GM19043 (cell line): ENCODE data around the gene NANS.
"Not testable (repeated sequence)": the region's sequence is repeated elsewhere in the genome, so short reads cannot be mapped to it uniquely, and the experiment has no call there.

Experiments
- ATAC-seq: cut with Tn5 transposase; IDR thresholded peaks from one replicate; pipeline ENCODE4 v1.9.1; 2021; ENCODE audit warnings: low read depth; ENCODE audit not compliant: unreplicated experiment

Gene NANS

GRCh38 chr9:98095401-98095800 is 38.9 kb downstream of the NANS start:
- ATAC-seq = no peak

- ATAC-seq = no peak
These were observed 39.6 kb downstream of the NANS start for GRCh38 chr9:98096091-98096490.

GRCh38 chr9:98097836-98098235 is 41.3 kb downstream of the NANS start:
- no peak for ATAC-seq

- ATAC-seq = no peak
These were observed 42.8 kb downstream of the NANS start for GRCh38 chr9:98099346-98099745.

GRCh38 chr9:98099898-98100297 is 43.4 kb downstream of the NANS start:
- no peak for ATAC-seq

- no peak for ATAC-seq
These were observed 43.9 kb downstream of the NANS start for GRCh38 chr9:98100456-98100855.

GRCh38 chr9:98101416-98101815 is 44.9 kb downstream of the NANS start:
- no peak for ATAC-seq

GRCh38 chr9:98101868-98102273 is 45.3 kb downstream of the NANS start:
- peak; percentile 92 for ATAC-seq

GRCh38 chr9:98104445-98104881 is 47.9 kb downstream of the NANS start:
- ATAC-seq = no peak

GRCh38 chr9:98105006-98105405 is 48.5 kb downstream of the NANS start:
- no peak for ATAC-seq

- no peak for ATAC-seq
These were observed 51.4 kb downstream of the NANS start for GRCh38 chr9:98107926-98108325.

GRCh38 chr9:98108531-98109031 is 52.0 kb downstream of the NANS start:
- ATAC-seq = peak; percentile 84

- no peak for ATAC-seq
These were observed 52.5 kb downstream of the NANS start for GRCh38 chr9:98109052-98109451.

GRCh38 chr9:98117097-98117496 is 60.6 kb downstream of the NANS start:
- ATAC-seq = not testable (repeated sequence)

- ATAC-seq = peak; percentile 47
These were observed 61.6 kb downstream of the NANS start for GRCh38 chr9:98117984-98118639.

- peak; percentile 63 for ATAC-seq
These were observed 62.4 kb downstream of the NANS start, which contains the start of gene TRIM14 for GRCh38 chr9:98118640-98119601. TSS of gene TRIM14 (minus strand) at chr9:98119222. CDS start at chr9:98119188, 34 bp downstream.

GRCh38 chr9:98120476-98120875 is 63.9 kb downstream of the NANS start:
- ATAC-seq = no peak

GRCh38 chr9:98121058-98121457 is 64.5 kb downstream of the NANS start:
- no peak for ATAC-seq

GRCh38 chr9:98124091-98124490 is 67.6 kb downstream of the NANS start:
- ATAC-seq = not testable (repeated sequence)

- no peak for ATAC-seq
These were observed 68.3 kb downstream of the NANS start for GRCh38 chr9:98124637-98125426.

GRCh38 chr9:98127226-98127625 is 70.7 kb downstream of the NANS start:
- ATAC-seq = no peak
